Measurements from ENCODE around the gene LILRB2.
"Not testable (repeated sequence)": the region's sequence is repeated elsewhere in the genome, so short reads cannot be mapped to it uniquely, and the experiment has no call there.

Gene LILRB2

DNA sequence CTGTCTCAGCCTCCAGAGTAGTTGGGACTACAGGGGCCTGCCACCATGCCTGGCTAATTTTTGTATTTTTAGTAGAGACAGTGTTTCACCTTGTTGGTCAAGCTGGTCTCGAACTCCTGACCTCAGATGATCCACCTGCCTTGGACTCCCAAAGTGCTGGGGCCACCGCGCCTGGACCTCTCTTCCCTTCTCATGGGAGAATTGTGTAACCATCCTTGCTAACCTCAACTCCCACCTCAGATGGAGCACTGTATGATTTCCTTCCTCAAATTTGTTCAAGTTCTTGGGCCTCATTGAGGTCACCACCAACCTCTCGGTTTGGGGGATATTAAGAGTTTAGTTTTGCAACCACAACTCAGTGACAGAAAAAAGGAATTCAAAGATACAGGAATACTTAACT, 21.3 kb upstream of the LILRB2 start:
- no peak for DNase-seq (ENCODE audit: low read depth)

DNA sequence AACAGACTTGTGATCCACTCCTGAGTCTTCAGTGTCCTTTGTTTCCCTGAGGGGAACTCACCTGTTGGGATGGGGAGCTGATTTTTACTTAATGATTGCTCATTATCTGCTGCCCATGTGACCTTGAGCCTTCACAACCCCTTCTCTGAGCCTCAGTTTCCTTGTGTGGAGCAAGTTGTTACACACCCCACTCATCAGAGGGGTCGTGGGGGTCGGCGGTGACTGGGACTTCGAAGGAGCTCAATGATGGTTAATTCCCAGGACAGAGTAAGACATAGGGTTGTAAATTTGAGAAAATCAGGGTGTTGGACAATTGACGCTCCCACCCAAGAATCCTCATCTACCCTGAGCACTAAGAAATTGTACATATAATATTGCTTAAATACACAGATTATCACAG, 18.6 kb upstream of the LILRB2 start:
- no peak for DNase-seq (ENCODE audit: low read depth)

DNA sequence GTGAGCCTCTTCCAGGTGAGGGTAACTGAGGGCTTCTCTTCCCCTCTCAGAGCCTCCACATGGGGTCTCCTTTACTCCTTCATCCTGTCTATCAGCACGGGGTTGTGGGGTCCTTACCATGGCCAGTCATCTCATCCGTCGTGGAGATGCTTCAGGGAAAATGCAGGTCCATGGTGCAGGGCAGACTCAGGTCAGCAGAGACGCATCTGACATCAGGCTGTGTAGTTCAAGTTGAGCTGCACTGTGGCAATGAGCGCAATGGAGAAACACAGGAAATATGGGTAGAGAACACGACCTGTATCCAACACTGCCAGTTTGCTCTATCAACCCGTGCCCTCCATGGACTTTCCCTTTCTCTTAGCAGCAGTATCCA, 18.2 kb upstream of the LILRB2 start:
- no peak for DNase-seq (ENCODE audit: low read depth)

DNA sequence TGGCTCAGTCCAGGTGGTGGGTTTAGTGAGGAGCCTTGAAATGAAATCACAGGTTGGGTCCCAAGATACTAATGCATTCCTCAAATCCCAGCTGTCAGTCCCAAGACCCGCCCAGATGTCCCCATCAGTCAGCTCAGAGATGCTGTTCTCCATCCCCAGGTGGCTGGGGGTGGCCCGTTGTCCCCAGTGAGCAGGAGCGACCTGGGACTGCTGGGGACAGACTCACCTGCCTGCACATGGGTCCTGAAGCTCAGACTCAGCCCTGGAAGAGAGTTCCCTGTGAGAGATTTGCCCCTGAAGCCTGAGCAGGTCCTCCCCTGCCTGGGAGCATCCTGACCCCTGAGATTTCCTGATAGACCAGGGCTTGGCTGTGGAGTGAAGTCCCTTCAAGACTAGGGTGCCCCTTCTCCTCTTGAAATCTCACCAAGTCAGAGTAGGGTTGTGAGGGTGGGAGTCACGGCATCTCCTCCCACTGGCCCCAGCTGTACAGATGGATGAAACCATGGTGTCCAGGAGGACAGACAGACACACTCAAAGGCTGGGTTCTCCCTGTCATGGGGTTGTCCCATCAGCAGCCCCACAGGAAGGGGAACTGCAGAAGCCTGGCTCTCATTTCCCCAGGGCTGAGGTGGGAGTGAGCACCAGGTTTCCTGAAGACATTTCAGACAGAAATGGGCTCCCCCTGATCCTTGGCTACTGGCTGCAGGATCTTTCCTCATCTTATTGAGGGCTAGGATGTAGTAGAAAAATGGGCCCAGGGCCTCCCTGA, 17.6 kb upstream of the LILRB2 start:
- no peak for DNase-seq (ENCODE audit: low read depth)

DNA sequence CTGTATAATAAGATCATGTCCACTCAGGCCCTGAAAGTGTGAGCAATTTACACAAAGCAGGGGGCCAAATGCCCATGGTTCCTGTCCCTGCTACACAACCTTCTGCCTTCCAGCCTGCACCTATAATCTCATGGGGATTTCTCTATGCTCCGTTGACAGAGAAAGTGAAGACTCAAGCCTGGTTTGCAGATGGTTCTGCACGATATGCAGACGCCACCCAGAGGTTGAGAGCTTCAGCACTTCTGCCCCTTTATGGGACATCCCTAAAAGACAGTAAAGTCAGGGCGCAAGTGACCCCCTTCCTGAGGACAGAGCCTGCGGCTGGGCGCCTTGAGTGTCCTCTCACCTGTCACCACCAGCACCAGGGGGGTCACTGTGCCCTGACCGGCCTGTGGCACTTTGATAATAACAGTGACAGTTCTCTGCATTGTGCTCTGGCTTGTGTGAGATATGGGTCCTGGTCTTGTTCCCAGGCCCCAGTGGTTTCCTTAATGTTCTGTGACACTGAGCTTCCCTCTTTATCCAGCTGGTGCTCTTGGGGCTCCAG, 16.9 kb upstream of the LILRB2 start:
- DNase-seq (ENCODE audit: low read depth) = no peak

DNA sequence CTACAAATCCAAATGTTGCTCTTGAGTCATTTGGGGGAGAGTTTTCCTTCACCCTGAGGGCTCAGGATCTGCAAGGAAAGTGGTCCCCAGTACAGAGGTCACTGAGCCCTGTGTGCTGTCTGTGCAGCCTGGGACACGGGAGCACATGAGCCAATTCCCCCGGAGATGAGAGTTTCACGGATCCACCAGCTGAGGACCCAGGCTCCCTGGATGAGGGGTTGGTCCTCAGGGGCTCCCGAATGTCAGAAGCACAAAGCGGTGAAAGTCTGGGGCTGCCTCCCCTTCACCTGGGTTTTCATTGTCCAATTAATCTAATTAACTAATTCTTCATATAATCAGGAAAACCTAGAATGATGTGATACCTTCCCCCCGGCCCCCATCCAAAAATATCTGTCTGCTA, 13.6 kb upstream of the LILRB2 start:
- no peak for DNase-seq (ENCODE audit: low read depth)

DNA sequence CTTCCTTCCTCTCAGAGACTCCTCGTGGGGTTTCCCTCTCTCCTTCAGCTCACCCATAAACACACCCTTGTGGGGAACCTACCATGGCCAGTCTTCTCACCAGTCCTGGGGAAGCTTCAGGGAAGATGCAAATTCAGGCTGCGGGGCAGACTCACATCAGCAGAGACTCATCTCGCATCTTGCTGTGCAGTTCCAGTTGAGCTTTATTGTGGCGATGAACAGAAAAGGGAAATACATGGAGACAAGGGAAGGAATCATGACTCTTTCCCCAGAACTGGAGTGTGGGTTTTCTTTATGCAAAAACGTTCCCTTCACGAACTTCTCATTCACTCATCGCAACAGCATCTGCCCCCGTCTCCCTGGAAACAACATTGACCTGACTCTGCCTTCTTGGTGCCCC, 8.2 kb upstream of the LILRB2 start:
- DNase-seq (ENCODE audit: low read depth) = not testable (repeated sequence)

DNA sequence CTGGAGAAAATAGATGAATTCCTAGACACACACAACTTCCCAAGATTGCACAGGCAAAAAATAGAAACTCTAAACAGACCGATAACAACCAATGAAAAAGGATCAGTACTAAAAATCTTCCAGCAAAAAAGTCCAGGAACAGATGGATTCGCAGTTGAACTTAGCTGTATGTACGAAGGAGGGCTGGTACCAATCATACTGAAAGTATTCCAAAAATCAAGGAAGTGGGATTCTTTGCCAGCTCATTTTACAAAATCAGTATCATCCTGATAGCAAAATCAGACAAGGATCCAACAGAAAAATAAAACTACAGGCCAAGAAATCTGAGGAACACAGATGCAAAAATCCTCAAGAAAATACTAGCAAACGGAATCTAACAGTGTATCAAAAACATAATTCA, 6.5 kb upstream of the LILRB2 start:
- DNase-seq (ENCODE audit: low read depth) = no peak

DNA sequence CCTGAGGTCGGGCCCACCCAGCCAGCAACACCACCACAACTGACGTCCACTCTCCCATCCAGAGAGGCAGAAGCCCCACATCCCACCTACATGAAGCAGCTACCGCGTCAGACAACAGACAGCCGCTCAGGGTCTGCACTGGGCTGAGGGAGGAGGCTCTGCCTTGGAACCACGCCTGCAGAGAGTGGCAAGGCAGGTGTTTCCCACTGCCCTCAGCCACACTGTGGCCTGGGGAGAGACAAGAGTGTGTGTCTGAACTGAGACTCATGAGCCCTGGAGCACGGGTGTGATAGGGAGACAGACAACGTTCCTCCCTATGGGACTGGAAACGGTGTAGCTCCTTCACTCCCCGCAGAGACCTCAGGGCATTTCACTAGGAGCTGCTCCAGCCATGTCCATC, 5.4 kb upstream of the LILRB2 start:
- DNase-seq (ENCODE audit: low read depth) = not testable (repeated sequence)

DNA sequence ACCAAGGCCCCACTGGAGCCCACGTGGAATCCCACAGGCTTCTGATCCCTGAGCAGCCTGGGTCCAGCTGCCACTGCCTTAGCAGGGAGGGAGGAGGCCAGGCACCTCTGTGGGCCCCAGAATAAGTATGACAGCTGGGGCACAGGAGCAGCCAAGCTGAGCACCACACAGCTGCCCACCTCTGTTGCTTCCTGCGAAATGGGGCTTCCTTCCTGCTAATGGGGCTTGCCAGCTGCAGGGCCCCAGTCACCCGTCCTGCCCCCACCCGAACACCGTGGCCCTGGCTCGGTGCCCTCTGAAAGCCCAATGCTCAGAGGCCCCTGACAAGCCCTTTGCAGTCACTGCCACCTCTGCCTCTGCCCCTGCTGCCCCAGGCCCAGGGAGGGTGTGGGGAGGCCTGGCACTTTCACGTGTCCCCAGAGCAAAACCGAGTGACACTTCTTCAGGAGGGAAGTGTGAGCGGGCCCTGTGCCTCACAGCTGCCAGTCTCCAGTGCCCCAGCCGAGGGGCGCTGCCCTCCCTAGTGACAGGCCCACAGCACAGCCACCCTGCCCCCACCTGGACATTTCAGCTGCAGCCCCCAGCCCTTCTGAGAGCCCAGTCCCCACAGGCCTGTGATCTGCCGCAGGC, 4.6 kb upstream of the LILRB2 start:
- not testable (repeated sequence) for DNase-seq (ENCODE audit: low read depth)

DNA sequence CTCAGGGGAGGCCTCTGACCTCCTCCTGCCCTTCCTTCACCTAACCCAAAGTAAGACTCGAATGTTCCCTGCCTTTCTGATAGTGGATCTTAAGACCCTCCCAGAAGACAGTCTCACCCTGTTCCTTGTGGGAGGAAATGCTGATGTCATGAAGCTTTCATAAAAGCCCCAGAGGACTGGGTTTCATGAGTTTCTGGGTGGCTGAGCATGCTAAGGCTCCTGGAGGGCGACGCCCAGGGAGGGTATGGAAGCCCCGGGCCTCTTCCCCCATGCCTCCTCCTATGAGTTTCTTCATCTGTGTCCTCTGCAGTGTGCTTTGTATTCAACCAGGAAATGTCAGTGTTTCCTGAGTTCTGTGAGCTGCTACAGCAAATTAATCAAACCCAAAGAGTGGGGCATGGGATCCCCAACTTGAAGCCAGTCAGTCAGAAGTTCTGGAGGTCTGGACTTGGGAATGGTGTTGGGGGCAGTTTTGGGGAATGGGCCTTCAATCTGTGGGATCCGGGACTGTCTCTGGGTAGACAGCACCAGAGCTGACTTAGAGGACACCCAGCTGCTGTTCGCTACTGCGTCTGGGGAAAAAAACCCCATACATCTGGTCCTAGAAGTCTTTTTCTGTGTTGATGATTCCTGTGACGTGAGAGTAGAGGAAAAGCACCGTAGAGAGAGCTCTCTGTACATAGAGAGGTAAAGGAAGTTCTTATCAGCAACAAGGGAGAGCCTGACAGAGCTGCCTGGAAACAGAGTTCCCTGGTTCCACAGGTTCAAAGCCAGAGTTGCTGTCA, 2.0 kb upstream of the LILRB2 start:
- no peak for DNase-seq (ENCODE audit: low read depth)

DNA sequence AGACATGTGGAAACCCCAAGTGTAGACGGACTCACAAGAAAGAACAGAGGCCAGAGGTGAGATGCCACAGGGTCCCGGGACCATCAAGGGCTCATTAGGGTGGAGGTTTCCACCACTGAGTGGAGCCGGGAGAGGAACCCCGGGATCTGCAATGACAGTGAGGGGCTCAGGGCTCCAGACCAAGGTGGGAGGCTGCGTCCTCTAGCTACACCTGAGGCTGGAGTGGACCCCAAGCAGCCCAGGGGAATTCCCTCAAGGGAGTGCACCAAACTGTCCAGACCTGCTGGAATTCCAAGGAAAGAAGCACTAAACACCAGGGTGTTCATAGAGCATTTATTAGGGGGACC, 792 bp upstream of the LILRB2 start:
- not testable (repeated sequence) for DNase-seq (ENCODE audit: low read depth)

DNA sequence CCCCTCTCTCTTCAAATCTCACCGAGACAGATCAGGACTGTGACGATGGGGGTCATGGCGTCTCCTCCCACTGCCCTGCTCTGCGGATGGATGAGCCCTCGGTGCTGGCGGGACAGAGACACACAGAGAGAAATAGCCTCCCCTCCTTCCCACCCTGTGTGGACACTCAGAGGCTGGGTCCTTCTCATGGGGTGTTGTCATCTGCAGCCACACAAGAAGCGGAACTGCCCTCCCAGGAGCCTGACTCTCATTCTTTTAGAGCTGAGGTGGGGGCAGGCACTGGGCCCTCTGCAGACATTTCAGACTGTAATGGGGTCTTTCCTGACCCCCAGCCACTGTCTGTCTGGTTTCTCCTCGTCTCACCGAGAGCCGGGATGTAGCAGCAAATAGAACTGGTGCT, 469 bp downstream of the LILRB2 start:
- not testable (repeated sequence) for DNase-seq (ENCODE audit: low read depth)

DNA sequence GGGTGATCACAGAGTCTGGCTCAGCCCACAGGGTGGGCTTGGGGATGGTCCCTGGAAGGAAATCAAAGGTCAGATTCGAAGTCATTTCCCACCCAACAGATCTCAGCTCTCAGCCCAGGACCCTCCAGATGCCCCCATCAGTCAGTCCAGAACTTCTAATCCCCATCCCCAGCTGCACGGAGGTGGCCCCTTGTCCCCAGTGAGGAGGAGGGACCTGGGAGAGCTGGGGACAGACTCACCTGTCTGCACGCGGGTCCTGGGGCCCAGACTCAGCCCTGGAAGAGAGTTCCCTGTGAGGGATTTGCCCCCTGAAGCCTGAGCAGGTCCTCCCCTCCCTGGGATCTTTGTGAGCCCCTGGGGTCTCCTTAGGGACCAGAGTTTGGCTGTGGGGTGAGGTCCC, 885 bp downstream of the LILRB2 start:
- DNase-seq (ENCODE audit: low read depth) = not testable (repeated sequence)

DNA sequence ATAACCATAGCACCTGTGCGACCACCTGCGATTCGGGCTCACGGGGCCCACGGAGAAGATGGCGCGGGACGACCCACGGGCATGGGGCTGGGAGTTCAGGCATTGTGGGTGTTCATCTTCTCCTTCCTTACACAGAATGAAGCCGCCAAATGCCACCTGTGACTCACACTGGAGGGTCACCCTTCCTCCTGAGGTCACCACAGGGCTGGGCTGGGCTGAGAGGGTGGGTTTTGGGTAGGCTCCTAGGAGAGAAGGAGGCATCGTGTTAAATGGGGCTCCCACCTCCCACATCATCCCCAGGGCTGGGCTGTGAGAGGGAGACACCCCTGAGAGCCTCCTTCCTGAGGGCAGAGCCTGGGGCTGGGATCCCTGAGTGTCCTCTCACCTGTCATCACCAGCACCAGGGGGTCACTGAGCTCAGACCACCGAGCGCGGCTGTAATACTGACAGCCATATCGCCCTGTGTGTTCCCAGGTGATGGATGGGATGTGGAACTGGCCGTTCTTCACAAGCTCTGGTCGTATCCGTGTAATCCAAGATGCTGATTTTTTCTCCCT, 1.4 kb downstream of the LILRB2 start:
- no peak for DNase-seq (ENCODE audit: low read depth)

DNA sequence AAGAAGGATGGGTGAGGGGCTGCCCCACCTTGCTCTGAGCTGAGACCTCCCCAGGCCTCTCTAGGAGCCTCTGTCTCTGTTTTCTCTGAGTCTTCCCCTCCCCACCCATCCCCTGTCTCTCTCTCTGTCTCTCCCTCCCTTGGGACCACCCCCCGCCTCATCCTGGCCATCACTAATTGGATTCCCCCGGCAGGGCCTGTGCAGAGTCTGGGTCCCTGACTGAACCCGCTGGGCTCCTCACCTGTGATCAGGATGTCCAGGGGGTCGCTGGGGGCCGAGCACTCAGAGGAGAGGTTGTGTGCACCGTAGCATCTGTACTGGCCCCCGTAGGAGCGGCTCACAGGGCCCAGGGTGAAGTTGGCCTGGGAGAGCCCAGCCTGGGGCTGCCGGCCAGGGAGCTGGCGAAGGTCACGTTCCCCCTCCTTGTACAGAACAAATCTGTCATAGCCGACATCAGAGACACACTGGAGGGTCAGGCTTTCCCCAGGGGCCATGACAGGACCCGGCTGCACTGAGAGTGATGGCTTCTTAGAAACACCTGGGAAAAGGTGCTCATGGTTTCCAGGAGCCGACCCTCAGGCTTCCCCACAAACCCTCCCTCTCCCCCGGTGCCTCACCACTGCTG, 2.2 kb downstream of the LILRB2 start:
- not testable (repeated sequence) for DNase-seq (ENCODE audit: low read depth)

DNA sequence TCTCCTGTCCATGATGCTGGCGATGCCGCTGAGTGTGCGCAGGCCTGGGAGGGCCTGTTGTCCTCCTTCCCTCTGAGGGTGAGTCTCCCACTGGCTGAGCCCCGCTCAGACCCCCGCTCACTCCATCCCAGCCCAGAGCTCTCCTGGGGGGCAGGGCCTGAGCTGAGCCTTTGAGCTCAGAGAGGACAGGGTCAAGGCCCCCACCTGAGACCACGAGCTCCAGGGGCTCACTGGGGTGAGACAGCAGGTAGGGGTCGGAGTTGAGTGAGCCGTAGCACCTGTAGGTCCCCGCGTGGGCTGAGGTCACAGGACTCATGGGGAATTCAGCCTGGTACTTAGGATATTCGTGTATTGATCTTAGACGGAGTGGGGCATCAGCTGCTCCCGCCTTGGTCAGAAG, 2.9 kb downstream of the LILRB2 start:
- DNase-seq (ENCODE audit: low read depth) = not testable (repeated sequence)

DNA sequence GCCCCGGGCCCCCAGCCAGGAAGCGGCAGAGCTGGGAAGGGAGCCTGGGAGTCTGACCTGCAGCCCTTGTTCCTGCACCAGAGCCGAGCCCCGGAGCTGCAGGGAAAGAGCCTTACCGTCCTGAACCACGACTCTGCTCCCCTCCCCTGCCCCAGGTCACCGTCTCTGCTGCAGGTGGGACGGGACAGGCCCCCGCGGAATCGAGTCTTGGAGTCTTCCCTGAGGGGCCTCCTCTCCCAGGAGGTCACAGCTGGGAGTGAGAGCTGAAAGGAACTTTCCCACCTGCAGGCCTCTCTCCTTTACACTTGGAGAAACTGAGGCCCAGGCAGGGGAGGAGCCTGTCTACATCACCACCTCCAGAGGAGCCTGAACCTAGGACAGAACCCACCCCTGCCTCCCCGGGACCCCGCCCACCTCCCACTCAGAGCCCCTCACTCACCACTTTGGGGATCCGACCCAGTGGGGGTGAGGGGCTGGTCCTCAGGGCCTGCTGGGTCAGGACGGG, 3.7 kb downstream of the LILRB2 start:
- not testable (repeated sequence) for DNase-seq (ENCODE audit: low read depth)

DNA sequence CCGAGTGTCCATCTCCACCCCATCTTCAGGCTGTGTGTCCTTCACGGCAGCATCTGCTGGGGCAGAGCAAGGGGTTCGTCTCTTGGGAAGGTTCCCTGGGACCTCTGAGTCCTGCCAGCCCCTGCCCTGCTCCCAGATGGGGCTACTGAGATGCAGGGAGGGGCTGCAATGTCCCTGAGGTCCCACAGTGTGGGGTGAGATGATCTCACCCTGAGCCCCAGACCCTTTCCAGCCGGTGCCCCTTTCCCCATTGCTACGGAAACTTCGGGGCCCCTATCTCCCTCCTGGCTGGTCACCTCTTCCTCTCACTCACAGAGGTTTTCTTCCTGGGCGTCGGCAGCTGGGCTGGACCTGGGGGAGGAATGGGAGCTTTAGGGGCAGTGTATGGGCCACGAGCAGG, 5.0 kb downstream of the LILRB2 start:
- DNase-seq (ENCODE audit: low read depth) = no peak

DNA sequence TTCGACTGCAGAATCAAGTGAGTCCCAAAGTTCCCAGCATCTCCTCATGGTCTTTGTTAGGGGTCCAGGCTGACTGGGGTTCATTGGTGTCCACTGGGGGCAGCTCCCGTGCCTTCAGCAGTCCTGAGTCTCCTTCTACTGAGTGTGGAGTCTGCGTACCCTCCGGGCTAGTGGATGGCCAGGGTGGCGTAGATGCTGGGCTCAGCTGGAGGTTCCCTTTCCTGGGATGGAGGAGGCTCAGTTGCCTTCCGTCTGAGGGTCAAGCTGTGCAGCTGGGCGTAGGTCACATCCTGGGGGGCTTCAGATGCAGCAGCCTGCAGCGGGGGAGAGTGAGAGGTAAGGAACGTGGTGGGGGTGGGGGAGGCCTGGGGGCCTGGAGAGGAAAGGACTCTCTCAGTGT, 6.4 kb downstream of the LILRB2 start:
- not testable (repeated sequence) for DNase-seq (ENCODE audit: low read depth)

DNA sequence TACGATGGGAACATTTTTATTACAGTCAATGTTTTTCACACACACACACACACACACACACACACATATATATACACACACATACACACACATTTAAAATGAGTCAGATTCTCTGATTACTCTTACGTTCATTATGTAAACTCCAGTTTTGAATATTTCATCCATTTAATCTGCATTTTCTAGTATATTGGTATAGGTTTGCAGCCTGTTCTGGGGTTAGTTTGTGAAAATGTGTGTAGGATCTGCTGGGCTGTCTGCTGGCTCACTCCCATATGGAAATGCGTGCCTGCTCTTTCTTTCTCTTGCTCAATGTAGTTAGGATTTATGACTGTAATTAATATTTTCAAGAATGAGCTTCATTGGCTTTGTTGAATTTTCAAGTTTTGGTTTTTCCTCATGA, 7.1 kb downstream of the LILRB2 start:
- DNase-seq (ENCODE audit: low read depth) = no peak

DNA sequence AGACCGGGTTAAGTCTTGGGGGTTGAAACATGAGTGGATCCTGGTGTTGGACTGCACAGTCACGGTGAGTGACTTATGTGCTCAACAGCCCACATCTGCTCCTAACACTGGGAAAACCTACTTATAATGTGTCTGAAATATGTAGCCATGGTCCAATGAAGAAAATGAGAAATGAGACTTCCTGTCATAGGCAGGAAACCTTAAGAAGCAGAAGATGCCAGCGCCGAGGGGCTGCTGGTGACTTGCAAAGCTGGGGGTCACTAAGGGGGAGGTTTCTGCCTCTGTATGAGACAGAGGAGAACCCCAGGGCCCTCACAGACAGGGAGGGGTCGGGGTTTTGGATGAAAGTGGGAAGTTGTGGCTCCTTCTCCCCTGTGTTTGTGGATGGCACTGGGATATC, 8.7 kb downstream of the LILRB2 start:
- not testable (repeated sequence) for DNase-seq (ENCODE audit: low read depth)

Data from activated T-cell treated with anti-CD3 and anti-CD28 coated beads for 1 hour (primary cell).